ENCODE data around the gene MBLAC1. TPM values are rescaled to one million over a fixed set of nuclear protein-coding genes. Genes with fewer than 3 reads are reported as not detected.

Gene MBLAC1
- total RNA-seq, 1 donor from 2014 or later: 2.8 TPM

- TF ChIP-seq CTCF (conservative IDR thresholded peaks at IDR 0.05): no peak
- Mint-ChIP-seq H3K4me3 (peak overlapping the region; percentile 49), H3K4me1 (ENCODE audit: unreplicated experiment) (peaks cover 17% of the 10 kb centered on the region), H3K9me3 (no peaks in the 10 kb centered on the region), H3K27ac (peak overlapping the region; percentile 43), H3K36me3 (peaks cover 5% of the 10 kb centered on the region), H3K27me3 (no peaks in the 10 kb centered on the region)
- DNase-seq (ENCODE audit: extremely low spot score, unreplicated experiment): no peak
These were observed 4.7 kb upstream of the MBLAC1 start for GRCh38 chr7:100122067-100122466.

DNA sequence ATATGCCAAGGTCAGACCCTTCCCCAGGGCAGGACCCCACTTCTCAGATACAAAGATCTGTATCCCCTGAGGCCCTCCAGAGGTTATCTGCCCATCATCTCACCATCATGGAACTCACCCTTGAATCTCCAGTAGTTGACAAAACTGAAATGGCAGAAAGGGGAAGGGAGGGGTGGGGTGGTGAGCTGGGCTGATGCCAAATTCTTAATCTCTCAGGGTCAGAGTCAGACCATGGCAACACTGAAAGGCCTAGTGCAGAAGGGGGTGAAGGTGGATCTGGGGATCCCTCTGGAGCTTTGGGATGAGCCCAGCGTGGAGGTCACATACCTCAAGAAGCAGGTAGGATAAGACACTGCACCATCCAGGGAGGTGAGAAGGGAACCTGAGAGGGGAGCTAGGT lies 4.2 kb upstream of the MBLAC1 start:
- peak overlapping the region; percentile 54 for H3K4me3 Mint-ChIP-seq
- no peaks in the 10 kb centered on the region for H3K27me3 Mint-ChIP-seq
- DNase-seq (ENCODE audit: extremely low spot score, unreplicated experiment): no peak
- no peaks in the 10 kb centered on the region for H3K9me3 Mint-ChIP-seq
- H3K36me3 Mint-ChIP-seq: peaks cover 5% of the 10 kb centered on the region
- TF ChIP-seq CTCF (conservative IDR thresholded peaks at IDR 0.05): no peak
- peaks cover 17% of the 10 kb centered on the region for H3K4me1 Mint-ChIP-seq (ENCODE audit: unreplicated experiment)
- H3K27ac Mint-ChIP-seq: no peak overlapping the region

GRCh38 chr7:100124301-100125230 lies 2.2 kb upstream of the MBLAC1 start:
- Mint-ChIP-seq H3K27ac (peak overlapping the region; percentile 39), H3K4me3 (peak overlapping the region; percentile 100)

GRCh38 chr7:100126239-100126930 lies 382 bp upstream of the MBLAC1 start:
- Mint-ChIP-seq H3K36me3 (no peaks in the 10 kb centered on the region), H3K27ac (peak overlapping the region; percentile 100), H3K4me3 (peak overlapping the region; percentile 100), H3K27me3 (no peaks in the 10 kb centered on the region), H3K9me3 (no peaks in the 10 kb centered on the region), H3K4me1 (ENCODE audit: unreplicated experiment) (peaks cover 17% of the 10 kb centered on the region)
- no peak for DNase-seq (ENCODE audit: extremely low spot score, unreplicated experiment)
- TF ChIP-seq CTCF (conservative IDR thresholded peaks at IDR 0.05): peak; percentile 23

More at GRCh38 chr7:100124301-100125230, 2.2 kb upstream of the MBLAC1 start:
- Mint-ChIP-seq H3K27me3 (no peaks in the 10 kb centered on the region), H3K36me3 (no peaks in the 10 kb centered on the region), H3K4me1 (ENCODE audit: unreplicated experiment) (peaks cover 23% of the 10 kb centered on the region), H3K9me3 (no peaks in the 10 kb centered on the region)
- DNase-seq (ENCODE audit: extremely low spot score, unreplicated experiment): no peak
- TF ChIP-seq CTCF (conservative IDR thresholded peaks at IDR 0.05): no peak

DNA sequence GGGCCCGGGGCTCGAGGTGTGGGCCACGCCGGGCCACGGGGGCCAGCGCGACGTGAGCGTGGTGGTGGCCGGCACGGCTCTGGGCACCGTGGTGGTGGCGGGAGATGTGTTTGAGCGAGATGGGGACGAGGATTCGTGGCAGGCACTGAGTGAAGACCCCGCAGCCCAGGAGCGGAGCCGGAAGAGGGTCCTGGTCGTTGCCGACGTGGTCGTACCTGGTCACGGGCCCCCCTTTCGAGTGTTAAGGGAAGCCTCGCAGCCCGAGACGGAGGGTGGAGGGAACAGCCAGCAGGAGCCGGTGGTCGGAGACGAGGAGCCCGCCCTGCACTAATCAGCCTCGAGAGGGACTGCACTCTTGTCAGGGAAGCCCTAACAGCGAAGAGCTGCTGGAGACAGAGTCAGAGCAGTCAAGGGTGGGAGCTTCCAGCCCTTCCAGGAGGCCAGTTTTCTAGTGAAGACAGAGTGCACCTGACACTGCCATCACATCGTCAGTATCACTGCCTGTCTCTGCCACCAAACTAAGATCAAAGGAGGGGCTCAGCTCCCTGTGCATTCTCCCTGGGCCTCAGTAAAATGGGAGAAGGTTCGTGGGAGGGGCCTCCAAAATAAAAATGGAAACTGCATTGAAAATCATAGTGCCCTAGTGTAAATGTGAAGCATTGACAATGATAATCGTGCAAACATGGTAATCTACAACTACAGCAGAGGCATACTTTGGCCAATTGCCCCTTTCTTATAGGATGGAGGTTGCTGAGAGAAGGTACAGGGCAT lies 1.3 kb downstream of the MBLAC1 start:
- peak overlapping the region; percentile 84 for H3K4me3 Mint-ChIP-seq
- DNase-seq (ENCODE audit: extremely low spot score, unreplicated experiment): no peak
- peaks cover 24% of the 10 kb centered on the region for H3K4me1 Mint-ChIP-seq (ENCODE audit: unreplicated experiment)
- no peaks in the 10 kb centered on the region for H3K36me3 Mint-ChIP-seq
- H3K9me3 Mint-ChIP-seq: no peaks in the 10 kb centered on the region
- TF ChIP-seq CTCF (conservative IDR thresholded peaks at IDR 0.05): no peak
- H3K27ac Mint-ChIP-seq: peak overlapping the region; percentile 80
- no peaks in the 10 kb centered on the region for H3K27me3 Mint-ChIP-seq
